Smooth muscle cell (in vitro differentiated cells): ENCODE measurements around the gene EDC4. TPM values are rescaled to one million over a fixed set of nuclear protein-coding genes. Genes with fewer than 3 reads are reported as not detected.

Source experiments
- DNase-seq: peaks from one replicate; lab custom pipeline; 2025; ENCODE audit not compliant: unreplicated experiment; lab: John Stamatoyannopoulos, UW
- H2AFZ ChIP-seq: fragments of 200-600 bp; sonication (generic); 2 replicates; pipeline ENCODE4 v1.6.0; 2016; ENCODE audit warnings: antibody characterized with exemption, low read depth, mild to moderate bottlenecking
- H3F3A ChIP-seq: fragments of 200-600 bp; sonication (generic); 2 replicates; pipeline ENCODE4 v1.6.0; 2017; ENCODE audit warnings: antibody characterized with exemption, low read depth
- H3K27ac ChIP-seq: fragments of 200-600 bp; sonication (generic); 2 replicates; pipeline ENCODE4 v1.5.1; 2016; ENCODE audit warnings: low read depth, mild to moderate bottlenecking
- H3K27me3 ChIP-seq: fragments of 200-600 bp; sonication (generic); 2 replicates; pipeline ENCODE4 v1.6.1; 2016; ENCODE audit warnings: low read depth, mild to moderate bottlenecking
- H3K36me3 ChIP-seq: fragments of 200-600 bp; sonication (generic); 2 replicates; pipeline ENCODE4 v1.5.1; 2016; ENCODE audit warnings: low read depth
- H3K4me1 ChIP-seq: fragments of 200-600 bp; sonication (generic); 2 replicates; pipeline ENCODE4 v1.5.1; 2016; ENCODE audit warnings: low read depth
- H3K4me2 ChIP-seq: fragments of 200-600 bp; sonication (generic); 2 replicates; pipeline ENCODE4 v1.6.0; 2016; ENCODE audit warnings: mild to moderate bottlenecking
- H3K4me3 ChIP-seq: fragments of 200-600 bp; sonication (generic); 2 replicates; pipeline ENCODE4 v1.5.1; 2016; ENCODE audit warnings: mild to moderate bottlenecking
- H3K79me2 ChIP-seq: fragments of 200-600 bp; sonication (generic); 2 replicates; pipeline ENCODE4 v1.6.0; 2016; ENCODE audit warnings: low read depth, mild to moderate bottlenecking
- H3K9ac ChIP-seq: fragments of 200-600 bp; sonication (generic); 2 replicates; pipeline ENCODE4 v1.6.0; 2016; ENCODE audit warnings: low read depth
- H3K9me3 ChIP-seq: fragments of 200-600 bp; sonication (generic); replicated peaks from 2 replicates; pipeline ENCODE4 v1.5.1; 2016; ENCODE audit warnings: low read depth
- H4K20me1 ChIP-seq: fragments of 200-600 bp; sonication (generic); 2 replicates; pipeline ENCODE4 v1.6.0; 2016; ENCODE audit warnings: low read depth
- WGBS: methylation state at CpG from one replicate; pipeline ENCODE4 v1.1.7; 2016; ENCODE audit warnings: low lambda C conversion rate; 5-methylcytosine and 5-hydroxymethylcytosine counted together
- polyA plus RNA-seq: library from polyadenylated mRNA; unstranded; fragments of >200 nt; fragmentation: Nextera tagmentation; extraction: Ambion mirVana; gene quantifications from 2 replicates; pipeline ENCODE4 v1.2.1, GENCODE V29; 2016
- total RNA-seq: library from RNA; depleted of rRNA; stranded (reverse); fragments of >200 nt; gene quantifications from 2 replicates; pipeline ENCODE4 v1.2.3, GENCODE V29; 2014
- TF ChIP-seq, protein P1 (sequence below): fragments of 200-600 bp; sonication (generic); IDR thresholded peaks from 2 replicates; pipeline ENCODE4 v1.5.1; 2017; ENCODE audit warnings: borderline replicate concordance, mild to moderate bottlenecking, antibody characterized with exemption; ENCODE audit not compliant: insufficient read depth, poor library complexity, severe bottlenecking

The EDC4 gene
- total and polyA plus RNA-seq, 2 experiments from 2014 or later = 46.3 to 64.5 TPM

DNA sequence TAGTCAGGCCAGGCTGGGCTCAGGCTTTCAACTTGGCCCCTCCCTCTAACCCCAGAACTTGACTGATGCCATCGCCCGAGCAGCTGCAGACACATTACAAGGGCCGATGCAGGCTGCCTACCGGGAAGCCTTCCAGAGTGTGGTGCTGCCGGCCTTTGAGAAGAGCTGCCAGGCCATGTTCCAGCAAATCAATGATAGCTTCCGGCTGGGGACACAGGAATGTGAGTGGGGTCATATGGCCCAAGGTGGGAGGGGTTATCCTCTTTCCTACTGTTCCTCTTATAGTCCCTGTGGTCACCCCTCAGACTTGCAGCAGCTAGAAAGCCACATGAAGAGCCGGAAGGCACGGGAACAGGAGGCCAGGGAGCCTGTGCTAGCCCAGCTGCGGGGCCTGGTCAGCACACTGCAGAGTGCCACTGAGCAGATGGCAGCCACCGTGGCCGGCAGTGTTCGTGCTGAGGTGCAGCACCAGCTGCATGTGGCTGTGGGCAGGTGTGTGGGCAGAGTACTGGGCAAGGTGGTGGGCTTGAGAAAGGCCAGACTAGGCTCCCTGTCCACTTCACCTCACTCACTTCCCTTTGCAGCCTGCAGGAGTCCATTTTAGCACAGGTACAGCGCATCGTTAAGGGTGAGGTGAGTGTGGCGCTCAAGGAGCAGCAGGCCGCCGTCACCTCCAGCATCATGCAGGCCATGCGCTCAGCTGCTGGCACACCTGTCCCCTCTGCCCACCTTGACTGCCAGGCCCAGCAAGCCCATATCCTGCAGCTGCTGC is 9.7 kb downstream of the EDC4 start:
- no peaks in the 10 kb centered on the region for H3K9me3 ChIP-seq
- H3F3A ChIP-seq = no peaks in the 10 kb centered on the region
- peaks cover 16% of the 10 kb centered on the region for H4K20me1 ChIP-seq
- no peak overlapping the region for H3K4me3 ChIP-seq
- H3K36me3 ChIP-seq = no peaks in the 10 kb centered on the region
- no peaks in the 10 kb centered on the region for H3K79me2 ChIP-seq
- TF ChIP-seq, protein P1, sequence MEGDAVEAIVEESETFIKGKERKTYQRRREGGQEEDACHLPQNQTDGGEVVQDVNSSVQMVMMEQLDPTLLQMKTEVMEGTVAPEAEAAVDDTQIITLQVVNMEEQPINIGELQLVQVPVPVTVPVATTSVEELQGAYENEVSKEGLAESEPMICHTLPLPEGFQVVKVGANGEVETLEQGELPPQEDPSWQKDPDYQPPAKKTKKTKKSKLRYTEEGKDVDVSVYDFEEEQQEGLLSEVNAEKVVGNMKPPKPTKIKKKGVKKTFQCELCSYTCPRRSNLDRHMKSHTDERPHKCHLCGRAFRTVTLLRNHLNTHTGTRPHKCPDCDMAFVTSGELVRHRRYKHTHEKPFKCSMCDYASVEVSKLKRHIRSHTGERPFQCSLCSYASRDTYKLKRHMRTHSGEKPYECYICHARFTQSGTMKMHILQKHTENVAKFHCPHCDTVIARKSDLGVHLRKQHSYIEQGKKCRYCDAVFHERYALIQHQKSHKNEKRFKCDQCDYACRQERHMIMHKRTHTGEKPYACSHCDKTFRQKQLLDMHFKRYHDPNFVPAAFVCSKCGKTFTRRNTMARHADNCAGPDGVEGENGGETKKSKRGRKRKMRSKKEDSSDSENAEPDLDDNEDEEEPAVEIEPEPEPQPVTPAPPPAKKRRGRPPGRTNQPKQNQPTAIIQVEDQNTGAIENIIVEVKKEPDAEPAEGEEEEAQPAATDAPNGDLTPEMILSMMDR = no peak
- H3K27me3 ChIP-seq = no peaks in the 10 kb centered on the region
- H2AFZ ChIP-seq = no peak overlapping the region
- H3K4me1 ChIP-seq = peaks cover 5% of the 10 kb centered on the region
- no peak for DNase-seq
- no peak overlapping the region for H3K9ac ChIP-seq
- no peak overlapping the region for H3K4me2 ChIP-seq
- WGBS = 95% methylated on average over 18 of the region's 18 CpGs
- no peak overlapping the region for H3K27ac ChIP-seq

- peaks cover 16% of the 10 kb centered on the region for H4K20me1 ChIP-seq
- H3F3A ChIP-seq = no peaks in the 10 kb centered on the region
- peaks cover 5% of the 10 kb centered on the region for H3K4me1 ChIP-seq
- H3K9me3 ChIP-seq = no peaks in the 10 kb centered on the region
- H3K27me3 ChIP-seq = no peaks in the 10 kb centered on the region
- H3K79me2 ChIP-seq = no peaks in the 10 kb centered on the region
- no peak overlapping the region for H3K27ac ChIP-seq
- no peak overlapping the region for H3K9ac ChIP-seq
- DNase-seq = no peak
- no peaks in the 10 kb centered on the region for H3K36me3 ChIP-seq
- H2AFZ ChIP-seq = no peak overlapping the region
- no peak overlapping the region for H3K4me3 ChIP-seq
- 73% methylated on average over 6 of the region's 6 CpGs for WGBS
- TF ChIP-seq, protein P1 = no peak
- H3K4me2 ChIP-seq = no peak overlapping the region
Measured at GRCh38 chr16:67883146-67883871, 10.5 kb downstream of the EDC4 start.

DNA sequence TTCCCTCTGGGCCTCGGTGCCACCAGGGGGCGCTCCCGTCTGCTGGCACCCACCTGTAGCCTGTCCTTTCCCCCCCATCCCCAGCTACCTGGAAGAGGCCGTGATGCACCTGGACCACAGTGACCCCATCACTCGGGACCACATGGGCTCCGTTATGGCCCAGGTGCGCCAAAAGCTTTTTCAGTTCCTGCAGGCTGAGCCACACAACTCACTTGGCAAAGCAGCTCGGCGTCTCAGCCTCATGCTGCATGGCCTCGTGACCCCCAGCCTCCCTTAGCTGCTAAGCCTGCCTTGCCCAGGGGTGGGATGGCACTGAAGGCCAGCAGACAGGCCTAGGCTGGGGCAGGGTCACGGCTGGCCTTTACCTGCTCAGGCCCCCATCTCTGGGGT is 11.0 kb downstream of the EDC4 start:
- Histone ChIP-seq H3K36me3 (no peaks in the 10 kb centered on the region), H3K27me3 (no peaks in the 10 kb centered on the region)
- DNase-seq = peak; percentile 3

More for the DNA sequence above, 11.0 kb downstream of the EDC4 start:
- no peaks in the 10 kb centered on the region for H3F3A ChIP-seq
- H3K4me3 ChIP-seq = no peak overlapping the region
- H4K20me1 ChIP-seq = peaks cover 16% of the 10 kb centered on the region
- TF ChIP-seq, protein P1 = peak; percentile 81
- no peak overlapping the region for H2AFZ ChIP-seq
- no peaks in the 10 kb centered on the region for H3K79me2 ChIP-seq
- WGBS = 65% methylated on average over 11 of the region's 11 CpGs
- no peak overlapping the region for H3K4me2 ChIP-seq
- H3K4me1 ChIP-seq = peaks cover 5% of the 10 kb centered on the region
- H3K9ac ChIP-seq = no peak overlapping the region
- H3K9me3 ChIP-seq = no peaks in the 10 kb centered on the region
- no peak overlapping the region for H3K27ac ChIP-seq
